ENCODE results near the gene FSD1.

The FSD1 gene

DNA sequence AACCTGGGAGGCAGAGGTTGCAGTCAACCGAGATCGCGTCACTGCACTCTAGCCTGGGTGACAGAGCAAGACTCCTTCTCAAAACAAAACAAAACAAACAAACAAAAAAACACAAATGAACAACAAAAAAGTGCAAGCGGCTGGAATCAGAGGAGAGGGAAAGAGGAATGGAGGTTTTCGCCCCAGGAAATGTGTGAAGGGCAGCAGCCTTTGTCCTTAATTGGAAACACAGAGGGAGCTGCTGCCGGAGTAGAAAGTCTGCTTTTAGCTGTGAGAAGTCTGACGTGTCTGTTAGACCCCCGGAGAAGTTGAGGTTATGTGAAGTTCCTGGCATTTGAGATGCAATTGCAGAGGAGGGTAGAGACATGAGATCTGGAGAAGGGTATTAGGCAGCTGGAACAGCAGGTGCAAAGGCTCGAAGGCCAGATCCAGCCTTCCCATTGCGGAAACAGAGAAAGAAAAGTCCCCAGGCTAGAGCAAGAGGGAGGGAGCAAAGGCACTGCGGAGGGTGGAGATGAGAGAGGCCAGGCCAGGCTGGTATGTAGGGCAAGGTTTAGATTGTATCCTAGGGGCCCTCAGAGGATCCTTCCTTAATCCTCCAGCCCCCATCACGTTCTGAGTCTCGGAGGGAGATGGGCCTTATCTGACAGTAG, 2.7 kb upstream of the FSD1 start:
- Histone ChIP-seq H3K27ac (replicated peaks) (no peak overlapping the region), H3K4me3 (replicated peaks; ENCODE audit: insufficient read depth, low read length) (no peak overlapping the region), H3K27me3 (ENCODE audit: insufficient read depth, poor library complexity, severe bottlenecking) (peaks cover 9% of the 10 kb centered on the region)
- no peak for DNase-seq (ENCODE audit: low read depth in 1 of 2, low spot score in 1 of 2)
- TF ChIP-seq, protein P1, sequence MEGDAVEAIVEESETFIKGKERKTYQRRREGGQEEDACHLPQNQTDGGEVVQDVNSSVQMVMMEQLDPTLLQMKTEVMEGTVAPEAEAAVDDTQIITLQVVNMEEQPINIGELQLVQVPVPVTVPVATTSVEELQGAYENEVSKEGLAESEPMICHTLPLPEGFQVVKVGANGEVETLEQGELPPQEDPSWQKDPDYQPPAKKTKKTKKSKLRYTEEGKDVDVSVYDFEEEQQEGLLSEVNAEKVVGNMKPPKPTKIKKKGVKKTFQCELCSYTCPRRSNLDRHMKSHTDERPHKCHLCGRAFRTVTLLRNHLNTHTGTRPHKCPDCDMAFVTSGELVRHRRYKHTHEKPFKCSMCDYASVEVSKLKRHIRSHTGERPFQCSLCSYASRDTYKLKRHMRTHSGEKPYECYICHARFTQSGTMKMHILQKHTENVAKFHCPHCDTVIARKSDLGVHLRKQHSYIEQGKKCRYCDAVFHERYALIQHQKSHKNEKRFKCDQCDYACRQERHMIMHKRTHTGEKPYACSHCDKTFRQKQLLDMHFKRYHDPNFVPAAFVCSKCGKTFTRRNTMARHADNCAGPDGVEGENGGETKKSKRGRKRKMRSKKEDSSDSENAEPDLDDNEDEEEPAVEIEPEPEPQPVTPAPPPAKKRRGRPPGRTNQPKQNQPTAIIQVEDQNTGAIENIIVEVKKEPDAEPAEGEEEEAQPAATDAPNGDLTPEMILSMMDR (IDR thresholded peaks at IDR 0.05; ENCODE audit: insufficient read depth, low read length), result no peak
- TF ChIP-seq GABPA (IDR thresholded peaks at IDR 0.05; ENCODE audit: low read depth), result no peak
- no peak for TF ChIP-seq POLR2AphosphoS5 (IDR thresholded peaks at IDR 0.05; ENCODE audit: low read depth)

DNA sequence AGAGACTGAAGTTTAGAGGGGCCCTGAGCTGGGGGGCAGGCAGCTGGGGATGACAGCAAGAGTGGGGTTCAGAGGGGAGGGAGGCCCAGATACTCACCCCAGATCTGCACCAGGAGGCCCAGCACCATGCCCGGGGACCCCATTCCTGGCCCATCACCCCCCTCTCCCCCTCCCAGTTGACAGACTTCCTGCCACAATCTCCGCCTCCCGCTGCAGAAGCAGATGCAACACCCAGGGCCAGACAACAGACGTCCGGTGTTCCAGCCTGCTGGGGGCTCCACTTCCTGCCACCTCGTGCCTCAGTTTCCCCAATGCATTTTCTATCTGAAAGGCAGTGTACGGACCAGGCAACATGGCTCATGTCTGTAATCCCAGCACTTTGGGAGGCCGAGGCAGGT, 2.2 kb upstream of the FSD1 start, which contains the start of gene TMIGD2:
TSS of gene TMIGD2 (minus strand) at position 147 of the 398 bp plus-strand sequence. CDS start at position 143, 4 bp downstream.
- TF ChIP-seq, protein P2, sequence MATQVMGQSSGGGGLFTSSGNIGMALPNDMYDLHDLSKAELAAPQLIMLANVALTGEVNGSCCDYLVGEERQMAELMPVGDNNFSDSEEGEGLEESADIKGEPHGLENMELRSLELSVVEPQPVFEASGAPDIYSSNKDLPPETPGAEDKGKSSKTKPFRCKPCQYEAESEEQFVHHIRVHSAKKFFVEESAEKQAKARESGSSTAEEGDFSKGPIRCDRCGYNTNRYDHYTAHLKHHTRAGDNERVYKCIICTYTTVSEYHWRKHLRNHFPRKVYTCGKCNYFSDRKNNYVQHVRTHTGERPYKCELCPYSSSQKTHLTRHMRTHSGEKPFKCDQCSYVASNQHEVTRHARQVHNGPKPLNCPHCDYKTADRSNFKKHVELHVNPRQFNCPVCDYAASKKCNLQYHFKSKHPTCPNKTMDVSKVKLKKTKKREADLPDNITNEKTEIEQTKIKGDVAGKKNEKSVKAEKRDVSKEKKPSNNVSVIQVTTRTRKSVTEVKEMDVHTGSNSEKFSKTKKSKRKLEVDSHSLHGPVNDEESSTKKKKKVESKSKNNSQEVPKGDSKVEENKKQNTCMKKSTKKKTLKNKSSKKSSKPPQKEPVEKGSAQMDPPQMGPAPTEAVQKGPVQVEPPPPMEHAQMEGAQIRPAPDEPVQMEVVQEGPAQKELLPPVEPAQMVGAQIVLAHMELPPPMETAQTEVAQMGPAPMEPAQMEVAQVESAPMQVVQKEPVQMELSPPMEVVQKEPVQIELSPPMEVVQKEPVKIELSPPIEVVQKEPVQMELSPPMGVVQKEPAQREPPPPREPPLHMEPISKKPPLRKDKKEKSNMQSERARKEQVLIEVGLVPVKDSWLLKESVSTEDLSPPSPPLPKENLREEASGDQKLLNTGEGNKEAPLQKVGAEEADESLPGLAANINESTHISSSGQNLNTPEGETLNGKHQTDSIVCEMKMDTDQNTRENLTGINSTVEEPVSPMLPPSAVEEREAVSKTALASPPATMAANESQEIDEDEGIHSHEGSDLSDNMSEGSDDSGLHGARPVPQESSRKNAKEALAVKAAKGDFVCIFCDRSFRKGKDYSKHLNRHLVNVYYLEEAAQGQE (IDR thresholded peaks at IDR 0.05; ENCODE audit: insufficient replicate concordance, low read depth), result no peak
- TF ChIP-seq POLR2AphosphoS5 (IDR thresholded peaks at IDR 0.05; ENCODE audit: low read depth) (no peak), GABPA (IDR thresholded peaks at IDR 0.05; ENCODE audit: low read depth) (no peak), SPI1 (IDR thresholded peaks at IDR 0.05; ENCODE audit: borderline replicate concordance, low read depth) (no peak)
- TF ChIP-seq, protein P1 (IDR thresholded peaks at IDR 0.05; ENCODE audit: insufficient read depth, low read length), result no peak
- Histone ChIP-seq H3K27ac (replicated peaks) (no peak within 1 kb of the TSS), H3K27me3 (ENCODE audit: insufficient read depth, poor library complexity, severe bottlenecking) (peaks cover 9% of the 10 kb centered on the region), H3K4me3 (replicated peaks; ENCODE audit: insufficient read depth, low read length) (no peak within 1 kb of the TSS)
- no peak for DNase-seq (ENCODE audit: low read depth in 1 of 2, low spot score in 1 of 2)

DNA sequence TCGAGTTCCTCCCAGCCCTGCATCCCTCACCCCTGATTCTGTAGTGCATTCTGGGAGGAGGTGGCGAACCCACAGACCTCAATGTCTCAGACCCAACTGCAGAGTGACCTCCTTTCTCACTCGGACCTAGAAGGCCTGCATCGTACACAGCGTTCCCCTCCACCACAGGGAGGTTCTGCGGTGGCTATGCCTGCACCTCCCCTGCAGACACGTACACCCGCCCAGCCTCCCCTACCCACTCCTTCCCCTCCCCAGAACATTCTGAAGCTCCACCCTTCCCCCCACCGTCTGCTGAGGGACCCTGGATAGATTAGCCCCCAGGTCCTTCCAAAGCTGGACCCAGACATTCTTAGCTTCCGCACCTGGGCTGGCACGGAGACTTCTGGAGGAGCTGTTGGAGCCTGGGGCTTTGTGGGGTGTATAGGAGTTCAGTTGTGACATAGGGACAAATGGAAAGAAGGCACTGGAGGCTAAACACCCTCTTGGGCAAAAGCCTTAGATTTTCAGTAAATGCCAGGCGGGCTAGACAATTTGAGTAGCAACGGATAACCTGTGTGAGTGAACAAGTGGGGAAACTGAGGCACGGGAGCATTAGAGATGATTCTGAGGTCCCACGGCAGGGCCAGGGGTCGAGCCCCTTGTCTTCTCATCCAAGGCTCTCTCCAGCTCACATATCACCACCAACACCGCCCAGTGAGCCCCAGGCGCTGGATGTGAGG, 420 bp upstream of the FSD1 start:
- Histone ChIP-seq H3K4me3 (replicated peaks; ENCODE audit: insufficient read depth, low read length) (no peak overlapping the region), H3K27ac (replicated peaks) (no peak overlapping the region), H3K27me3 (ENCODE audit: insufficient read depth, poor library complexity, severe bottlenecking) (peaks cover 9% of the 10 kb centered on the region)
- TF ChIP-seq SPI1 (IDR thresholded peaks at IDR 0.05; ENCODE audit: borderline replicate concordance, low read depth), result no peak
- TF ChIP-seq, protein P1 (IDR thresholded peaks at IDR 0.05; ENCODE audit: insufficient read depth, low read length), result no peak
- TF ChIP-seq GABPA (IDR thresholded peaks at IDR 0.05; ENCODE audit: low read depth), result no peak
- TF ChIP-seq, protein P2 (IDR thresholded peaks at IDR 0.05; ENCODE audit: insufficient replicate concordance, low read depth), result no peak
- TF ChIP-seq POLR2AphosphoS5 (IDR thresholded peaks at IDR 0.05; ENCODE audit: low read depth), result no peak
- no peak for DNase-seq (ENCODE audit: low read depth in 1 of 2, low spot score in 1 of 2)
